ENCODE measurements around the gene COX8A. TPM values are rescaled to one million over a fixed set of nuclear protein-coding genes. Genes with fewer than 3 reads are reported as not detected.
A peak's percentile ranks its signal among the peaks of the same experiment; 100 is the strongest.

The COX8A gene
- total and polyA plus RNA-seq, 9 of the 15 experiments (the other 6 are each of a cell fraction or from before 2014, with no cell fraction given), result 274 to 1,206 (median 526) TPM

DNA sequence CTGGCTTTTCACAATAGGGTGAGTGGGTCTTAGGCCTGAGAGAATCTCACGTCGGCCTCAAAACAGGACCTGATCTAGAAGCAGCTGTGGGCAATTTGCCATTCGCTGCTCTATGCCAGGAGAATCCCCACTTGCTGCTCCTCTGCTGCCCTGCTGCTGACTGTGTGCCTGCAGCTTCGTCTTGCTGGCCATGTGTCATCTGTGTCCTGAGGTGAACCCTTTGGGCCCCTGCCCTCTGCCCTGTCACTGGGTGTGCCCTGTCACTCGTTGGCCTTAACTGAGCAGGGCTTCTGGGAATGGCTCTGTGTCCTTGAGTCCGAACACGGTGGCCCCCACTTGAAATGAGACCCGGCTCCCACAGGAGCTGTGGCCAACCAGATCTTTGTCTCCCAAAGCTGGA lies 29.4 kb upstream of the COX8A start (continued):
- TF ChIP-seq DDX20 (tag; IDR thresholded peaks at IDR 0.05; ENCODE audit: low read depth), result no peak
- TF ChIP-seq KLF6 (CRISPR knock-in tag; IDR thresholded peaks at IDR 0.05; ENCODE audit: borderline replicate concordance), result no peak
- TF ChIP-seq NFATC3 (IDR thresholded peaks at IDR 0.05), result no peak
- TF ChIP-seq NFIX (CRISPR knock-in tag; IDR thresholded peaks at IDR 0.05; ENCODE audit: low read depth), result no peak
- TF ChIP-seq, protein P1, sequence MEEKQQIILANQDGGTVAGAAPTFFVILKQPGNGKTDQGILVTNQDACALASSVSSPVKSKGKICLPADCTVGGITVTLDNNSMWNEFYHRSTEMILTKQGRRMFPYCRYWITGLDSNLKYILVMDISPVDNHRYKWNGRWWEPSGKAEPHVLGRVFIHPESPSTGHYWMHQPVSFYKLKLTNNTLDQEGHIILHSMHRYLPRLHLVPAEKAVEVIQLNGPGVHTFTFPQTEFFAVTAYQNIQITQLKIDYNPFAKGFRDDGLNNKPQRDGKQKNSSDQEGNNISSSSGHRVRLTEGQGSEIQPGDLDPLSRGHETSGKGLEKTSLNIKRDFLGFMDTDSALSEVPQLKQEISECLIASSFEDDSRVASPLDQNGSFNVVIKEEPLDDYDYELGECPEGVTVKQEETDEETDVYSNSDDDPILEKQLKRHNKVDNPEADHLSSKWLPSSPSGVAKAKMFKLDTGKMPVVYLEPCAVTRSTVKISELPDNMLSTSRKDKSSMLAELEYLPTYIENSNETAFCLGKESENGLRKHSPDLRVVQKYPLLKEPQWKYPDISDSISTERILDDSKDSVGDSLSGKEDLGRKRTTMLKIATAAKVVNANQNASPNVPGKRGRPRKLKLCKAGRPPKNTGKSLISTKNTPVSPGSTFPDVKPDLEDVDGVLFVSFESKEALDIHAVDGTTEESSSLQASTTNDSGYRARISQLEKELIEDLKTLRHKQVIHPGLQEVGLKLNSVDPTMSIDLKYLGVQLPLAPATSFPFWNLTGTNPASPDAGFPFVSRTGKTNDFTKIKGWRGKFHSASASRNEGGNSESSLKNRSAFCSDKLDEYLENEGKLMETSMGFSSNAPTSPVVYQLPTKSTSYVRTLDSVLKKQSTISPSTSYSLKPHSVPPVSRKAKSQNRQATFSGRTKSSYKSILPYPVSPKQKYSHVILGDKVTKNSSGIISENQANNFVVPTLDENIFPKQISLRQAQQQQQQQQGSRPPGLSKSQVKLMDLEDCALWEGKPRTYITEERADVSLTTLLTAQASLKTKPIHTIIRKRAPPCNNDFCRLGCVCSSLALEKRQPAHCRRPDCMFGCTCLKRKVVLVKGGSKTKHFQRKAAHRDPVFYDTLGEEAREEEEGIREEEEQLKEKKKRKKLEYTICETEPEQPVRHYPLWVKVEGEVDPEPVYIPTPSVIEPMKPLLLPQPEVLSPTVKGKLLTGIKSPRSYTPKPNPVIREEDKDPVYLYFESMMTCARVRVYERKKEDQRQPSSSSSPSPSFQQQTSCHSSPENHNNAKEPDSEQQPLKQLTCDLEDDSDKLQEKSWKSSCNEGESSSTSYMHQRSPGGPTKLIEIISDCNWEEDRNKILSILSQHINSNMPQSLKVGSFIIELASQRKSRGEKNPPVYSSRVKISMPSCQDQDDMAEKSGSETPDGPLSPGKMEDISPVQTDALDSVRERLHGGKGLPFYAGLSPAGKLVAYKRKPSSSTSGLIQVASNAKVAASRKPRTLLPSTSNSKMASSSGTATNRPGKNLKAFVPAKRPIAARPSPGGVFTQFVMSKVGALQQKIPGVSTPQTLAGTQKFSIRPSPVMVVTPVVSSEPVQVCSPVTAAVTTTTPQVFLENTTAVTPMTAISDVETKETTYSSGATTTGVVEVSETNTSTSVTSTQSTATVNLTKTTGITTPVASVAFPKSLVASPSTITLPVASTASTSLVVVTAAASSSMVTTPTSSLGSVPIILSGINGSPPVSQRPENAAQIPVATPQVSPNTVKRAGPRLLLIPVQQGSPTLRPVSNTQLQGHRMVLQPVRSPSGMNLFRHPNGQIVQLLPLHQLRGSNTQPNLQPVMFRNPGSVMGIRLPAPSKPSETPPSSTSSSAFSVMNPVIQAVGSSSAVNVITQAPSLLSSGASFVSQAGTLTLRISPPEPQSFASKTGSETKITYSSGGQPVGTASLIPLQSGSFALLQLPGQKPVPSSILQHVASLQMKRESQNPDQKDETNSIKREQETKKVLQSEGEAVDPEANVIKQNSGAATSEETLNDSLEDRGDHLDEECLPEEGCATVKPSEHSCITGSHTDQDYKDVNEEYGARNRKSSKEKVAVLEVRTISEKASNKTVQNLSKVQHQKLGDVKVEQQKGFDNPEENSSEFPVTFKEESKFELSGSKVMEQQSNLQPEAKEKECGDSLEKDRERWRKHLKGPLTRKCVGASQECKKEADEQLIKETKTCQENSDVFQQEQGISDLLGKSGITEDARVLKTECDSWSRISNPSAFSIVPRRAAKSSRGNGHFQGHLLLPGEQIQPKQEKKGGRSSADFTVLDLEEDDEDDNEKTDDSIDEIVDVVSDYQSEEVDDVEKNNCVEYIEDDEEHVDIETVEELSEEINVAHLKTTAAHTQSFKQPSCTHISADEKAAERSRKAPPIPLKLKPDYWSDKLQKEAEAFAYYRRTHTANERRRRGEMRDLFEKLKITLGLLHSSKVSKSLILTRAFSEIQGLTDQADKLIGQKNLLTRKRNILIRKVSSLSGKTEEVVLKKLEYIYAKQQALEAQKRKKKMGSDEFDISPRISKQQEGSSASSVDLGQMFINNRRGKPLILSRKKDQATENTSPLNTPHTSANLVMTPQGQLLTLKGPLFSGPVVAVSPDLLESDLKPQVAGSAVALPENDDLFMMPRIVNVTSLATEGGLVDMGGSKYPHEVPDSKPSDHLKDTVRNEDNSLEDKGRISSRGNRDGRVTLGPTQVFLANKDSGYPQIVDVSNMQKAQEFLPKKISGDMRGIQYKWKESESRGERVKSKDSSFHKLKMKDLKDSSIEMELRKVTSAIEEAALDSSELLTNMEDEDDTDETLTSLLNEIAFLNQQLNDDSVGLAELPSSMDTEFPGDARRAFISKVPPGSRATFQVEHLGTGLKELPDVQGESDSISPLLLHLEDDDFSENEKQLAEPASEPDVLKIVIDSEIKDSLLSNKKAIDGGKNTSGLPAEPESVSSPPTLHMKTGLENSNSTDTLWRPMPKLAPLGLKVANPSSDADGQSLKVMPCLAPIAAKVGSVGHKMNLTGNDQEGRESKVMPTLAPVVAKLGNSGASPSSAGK (IDR thresholded peaks at IDR 0.05), result peak; percentile 79
- no peak for TF ChIP-seq PPARD (CRISPR knock-in tag; IDR thresholded peaks at IDR 0.05)
- TF ChIP-seq ZEB2 (IDR thresholded peaks at IDR 0.05), result no peak
- TF ChIP-seq, protein P2, sequence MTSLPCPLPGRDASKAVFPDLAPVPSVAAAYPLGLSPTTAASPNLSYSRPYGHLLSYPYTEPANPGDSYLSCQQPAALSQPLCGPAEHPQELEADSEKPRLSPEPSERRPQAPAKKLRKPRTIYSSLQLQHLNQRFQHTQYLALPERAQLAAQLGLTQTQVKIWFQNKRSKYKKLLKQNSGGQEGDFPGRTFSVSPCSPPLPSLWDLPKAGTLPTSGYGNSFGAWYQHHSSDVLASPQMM (CRISPR knock-in tag; IDR thresholded peaks at IDR 0.05), result no peak
- no peak for TF ChIP-seq TEAD4 (IDR thresholded peaks at IDR 0.05; ENCODE audit: low read length)
- TF ChIP-seq TEAD4 (CRISPR knock-in tag; IDR thresholded peaks at IDR 0.05; ENCODE audit: borderline replicate concordance), result no peak
- TF ChIP-seq, protein P3, sequence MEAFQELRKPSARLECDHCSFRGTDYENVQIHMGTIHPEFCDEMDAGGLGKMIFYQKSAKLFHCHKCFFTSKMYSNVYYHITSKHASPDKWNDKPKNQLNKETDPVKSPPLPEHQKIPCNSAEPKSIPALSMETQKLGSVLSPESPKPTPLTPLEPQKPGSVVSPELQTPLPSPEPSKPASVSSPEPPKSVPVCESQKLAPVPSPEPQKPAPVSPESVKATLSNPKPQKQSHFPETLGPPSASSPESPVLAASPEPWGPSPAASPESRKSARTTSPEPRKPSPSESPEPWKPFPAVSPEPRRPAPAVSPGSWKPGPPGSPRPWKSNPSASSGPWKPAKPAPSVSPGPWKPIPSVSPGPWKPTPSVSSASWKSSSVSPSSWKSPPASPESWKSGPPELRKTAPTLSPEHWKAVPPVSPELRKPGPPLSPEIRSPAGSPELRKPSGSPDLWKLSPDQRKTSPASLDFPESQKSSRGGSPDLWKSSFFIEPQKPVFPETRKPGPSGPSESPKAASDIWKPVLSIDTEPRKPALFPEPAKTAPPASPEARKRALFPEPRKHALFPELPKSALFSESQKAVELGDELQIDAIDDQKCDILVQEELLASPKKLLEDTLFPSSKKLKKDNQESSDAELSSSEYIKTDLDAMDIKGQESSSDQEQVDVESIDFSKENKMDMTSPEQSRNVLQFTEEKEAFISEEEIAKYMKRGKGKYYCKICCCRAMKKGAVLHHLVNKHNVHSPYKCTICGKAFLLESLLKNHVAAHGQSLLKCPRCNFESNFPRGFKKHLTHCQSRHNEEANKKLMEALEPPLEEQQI (IDR thresholded peaks at IDR 0.05), result no peak
- no peak for TF ChIP-seq NONO (IDR thresholded peaks at IDR 0.05; ENCODE audit: low read depth in 2 of 2, low read length in 1 of 2)
- TF ChIP-seq SMARCA5 (IDR thresholded peaks at IDR 0.05), result no peak
- TF ChIP-seq CBX3 (IDR thresholded peaks at IDR 0.05; ENCODE audit: borderline replicate concordance in 1 of 2, low read length in 2 of 2), result no peak
- TF ChIP-seq, protein P4, sequence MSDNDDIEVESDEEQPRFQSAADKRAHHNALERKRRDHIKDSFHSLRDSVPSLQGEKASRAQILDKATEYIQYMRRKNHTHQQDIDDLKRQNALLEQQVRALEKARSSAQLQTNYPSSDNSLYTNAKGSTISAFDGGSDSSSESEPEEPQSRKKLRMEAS (CRISPR knock-in tag; IDR thresholded peaks at IDR 0.05), result peak; percentile 41

Data from K562 (cell line).